ENCODE data around the gene SLIT3. TPM values are rescaled to one million over a fixed set of nuclear protein-coding genes. Genes with fewer than 3 reads are reported as not detected.
"Not testable (repeated sequence)": the region's sequence is repeated elsewhere in the genome, so short reads cannot be mapped to it uniquely, and the experiment has no call there.

The SLIT3 gene
- total RNA-seq, 1 experiment from 2014 or later, result not detected

GRCh38 chr5:169114466-169115065 lies 186.4 kb downstream of the SLIT3 start:
- Histone ChIP-seq H3K9me3 (ENCODE audit: insufficient read depth, low read depth) (no peaks in the 10 kb centered on the region), H3K4me1 (replicated peaks; ENCODE audit: insufficient read depth) (no peaks in the 10 kb centered on the region), H3K27ac (no peak overlapping the region), H4K20me1 (ENCODE audit: insufficient read depth) (no peaks in the 10 kb centered on the region), H3K4me3 (no peak overlapping the region), H3K9me2 (ENCODE audit: insufficient read depth) (no peaks in the 10 kb centered on the region), H3K27me3 (ENCODE audit: insufficient read depth, low read depth) (peaks cover 32% of the 10 kb centered on the region; the same call in 1 of the 2 replicates), H2AFZ (no peak overlapping the region), H3K79me2 (ENCODE audit: low read depth) (no peaks in the 10 kb centered on the region), H3K36me3 (ENCODE audit: low read depth) (no peaks in the 10 kb centered on the region), H3F3A (ENCODE audit: insufficient read depth, low read depth) (no peaks in the 10 kb centered on the region), H3K4me2 (no peak overlapping the region)
- POLR2A ChIA-PET (ENCODE audit: unreplicated experiment), result no interaction called here
- intact Hi-C loops (cut with micrococcal nuclease; ENCODE audit: unreplicated experiment), result no loop called here
- no TSS peak for BruUV-seq (replicated peaks)
- TF ChIP-seq CTCF (conservative IDR thresholded peaks at IDR 0.05) (no peak), EZH2 (IDR thresholded peaks at IDR 0.05; ENCODE audit: low read depth) (no peak)
- DNase-seq, result no peak
- CTCF ChIA-PET, result no interaction called here

GRCh38 chr5:169112016-169112415 lies 188.9 kb downstream of the SLIT3 start:
- intact Hi-C loops (cut with micrococcal nuclease; ENCODE audit: unreplicated experiment), result no loop called here
- Histone ChIP-seq H3K4me1 (replicated peaks; ENCODE audit: insufficient read depth) (no peaks in the 10 kb centered on the region), H3K9me2 (ENCODE audit: insufficient read depth) (no peaks in the 10 kb centered on the region), H3K36me3 (ENCODE audit: low read depth) (no peaks in the 10 kb centered on the region), H4K20me1 (ENCODE audit: insufficient read depth) (no peaks in the 10 kb centered on the region), H3K27me3 (ENCODE audit: insufficient read depth, low read depth) (peaks cover 38% of the 10 kb centered on the region), H3K9me3 (ENCODE audit: insufficient read depth, low read depth) (no peaks in the 10 kb centered on the region), H3K4me3 (no peak overlapping the region), H3F3A (ENCODE audit: insufficient read depth, low read depth) (no peaks in the 10 kb centered on the region), H3K27ac (no peak overlapping the region), H2AFZ (no peak overlapping the region), H3K4me2 (no peak overlapping the region), H3K79me2 (ENCODE audit: low read depth) (no peaks in the 10 kb centered on the region)
- DNase-seq, result no peak
- ChIA-PET CTCF (no interaction called here), POLR2A (ENCODE audit: unreplicated experiment) (no interaction called here)
- no peak for TF ChIP-seq EZH2 (IDR thresholded peaks at IDR 0.05; ENCODE audit: low read depth)
- TF ChIP-seq CTCF (conservative IDR thresholded peaks at IDR 0.05), result no peak
- BruUV-seq (replicated peaks), result no TSS peak

GRCh38 chr5:169106911-169107706 lies 193.8 kb downstream of the SLIT3 start:
- H3K79me2 ChIP-seq (ENCODE audit: low read depth), result no peaks in the 10 kb centered on the region
- intact Hi-C loops (cut with micrococcal nuclease; ENCODE audit: unreplicated experiment), result no loop called here
- TF ChIP-seq EZH2 (IDR thresholded peaks at IDR 0.05; ENCODE audit: low read depth) (no peak), CTCF (conservative IDR thresholded peaks at IDR 0.05) (no peak)
- no TSS peak for BruUV-seq (replicated peaks)
- no peaks in the 10 kb centered on the region for H3K9me3 ChIP-seq (ENCODE audit: insufficient read depth, low read depth)
- H3K27ac ChIP-seq, result no peak overlapping the region
- H3K27me3 ChIP-seq (ENCODE audit: insufficient read depth, low read depth), result peaks cover 30% of the 10 kb centered on the region
- H3F3A ChIP-seq (ENCODE audit: insufficient read depth, low read depth), result no peaks in the 10 kb centered on the region
- no peak for DNase-seq
- no peaks in the 10 kb centered on the region for H3K9me2 ChIP-seq (ENCODE audit: insufficient read depth)
- no peaks in the 10 kb centered on the region for H3K36me3 ChIP-seq (ENCODE audit: low read depth)
- CTCF ChIA-PET, result interaction anchor here (0.6 kb wide), 1 partner anchor 51 kb away, joined by 3 read pairs; no protein-coding TSS in a partner anchor
- POLR2A ChIA-PET (ENCODE audit: unreplicated experiment), result no interaction called here
- H3K4me3 ChIP-seq, result no peak overlapping the region
- H3K4me2 ChIP-seq, result no peak overlapping the region
- no peak overlapping the region for H2AFZ ChIP-seq
- H3K4me1 ChIP-seq (replicated peaks; ENCODE audit: insufficient read depth), result no peaks in the 10 kb centered on the region
- H4K20me1 ChIP-seq (ENCODE audit: insufficient read depth), result no peaks in the 10 kb centered on the region

GRCh38 chr5:169105582-169105981 lies 195.4 kb downstream of the SLIT3 start:
- H4K20me1 ChIP-seq (ENCODE audit: insufficient read depth); H2AFZ ChIP-seq; H3K36me3 ChIP-seq (ENCODE audit: low read depth); H3K9me3 ChIP-seq (ENCODE audit: insufficient read depth, low read depth); CTCF ChIA-PET; H3F3A ChIP-seq (ENCODE audit: insufficient read depth, low read depth); H3K4me3 ChIP-seq; H3K4me1 ChIP-seq (replicated peaks; ENCODE audit: insufficient read depth); H3K9me2 ChIP-seq (ENCODE audit: insufficient read depth); BruUV-seq (replicated peaks); POLR2A ChIA-PET (ENCODE audit: unreplicated experiment); intact Hi-C loops (cut with micrococcal nuclease; ENCODE audit: unreplicated experiment); H3K4me2 ChIP-seq; DNase-seq; H3K79me2 ChIP-seq (ENCODE audit: low read depth); H3K27ac ChIP-seq: not testable (repeated sequence)
- peaks cover 25% of the 10 kb centered on the region for H3K27me3 ChIP-seq (ENCODE audit: insufficient read depth, low read depth)

Data from PC-9 (cell line).